Stimulated activated CD8-positive, alpha-beta memory T cell treated with anti-CD3 and anti-CD28 coated beads, Interleukin-4, amount 100 ng/mL, for 48 hours (primary cell): ENCODE results near the gene ATP6V1G1.
"Not testable (repeated sequence)": the region's sequence is repeated elsewhere in the genome, so short reads cannot be mapped to it uniquely, and the experiment has no call there.

ENCODE experiments used
- DNase-seq: peaks from one replicate; pipeline ENCODE4 v3.0.0-alpha.2; 2020

Gene ATP6V1G1

GRCh38 chr9:114587345-114588202, at the start of gene ATP6V1G1:
TSS of gene ATP6V1G1 (plus strand) at chr9:114587769. CDS start at chr9:114587839, 70 bp downstream.
- DNase-seq: peak; percentile 100

DNA sequence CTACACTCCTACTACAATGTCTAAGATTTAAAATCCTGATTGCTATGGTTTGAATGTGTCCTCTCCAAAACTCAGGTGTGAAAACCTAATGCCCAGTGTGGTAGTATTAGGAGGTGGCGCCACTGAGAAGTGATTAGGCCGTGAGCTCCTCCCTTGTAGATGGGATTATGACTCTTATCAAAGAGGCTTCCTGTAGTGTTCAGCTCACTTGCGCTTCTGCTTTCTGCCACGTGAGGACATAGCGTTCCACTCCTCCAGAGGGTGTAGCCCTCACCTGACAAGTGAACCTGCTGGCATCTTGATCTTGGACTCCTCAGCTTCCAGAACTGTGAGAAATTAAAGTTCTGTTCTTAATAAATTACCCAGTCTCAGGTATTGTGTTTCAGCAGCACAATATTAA, 49.3 kb upstream of the ATP6V1G1 start:
- peak; percentile 27 for DNase-seq

GRCh38 chr9:114539701-114540380, 47.7 kb upstream of the ATP6V1G1 start:
- no peak for DNase-seq

- DNase-seq: no peak
Measured at GRCh38 chr9:114545055-114545454, 42.5 kb upstream of the ATP6V1G1 start.

DNA sequence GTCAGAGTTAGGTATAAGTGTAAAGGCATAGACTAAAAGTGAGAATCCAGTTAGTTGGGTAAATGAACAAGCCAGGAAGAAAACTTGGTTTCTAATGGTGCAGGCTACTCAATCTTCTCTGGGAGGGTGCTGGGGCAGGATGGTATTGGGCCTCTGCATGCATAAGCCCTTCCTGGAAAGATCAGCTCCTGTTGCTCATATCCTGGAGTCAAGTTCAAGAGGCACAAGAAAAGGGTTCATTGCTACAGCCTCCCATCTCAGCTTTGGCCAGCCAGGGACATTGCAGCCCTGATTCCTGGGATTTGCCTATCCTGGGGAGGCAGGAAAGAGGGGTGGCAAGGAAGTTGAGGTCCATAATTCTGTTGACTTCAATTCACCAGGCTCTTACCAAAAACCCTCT, 40.7 kb upstream of the ATP6V1G1 start:
- DNase-seq: no peak

- no peak for DNase-seq
Measured at GRCh38 chr9:114549697-114550330, 37.8 kb upstream of the ATP6V1G1 start.

DNA sequence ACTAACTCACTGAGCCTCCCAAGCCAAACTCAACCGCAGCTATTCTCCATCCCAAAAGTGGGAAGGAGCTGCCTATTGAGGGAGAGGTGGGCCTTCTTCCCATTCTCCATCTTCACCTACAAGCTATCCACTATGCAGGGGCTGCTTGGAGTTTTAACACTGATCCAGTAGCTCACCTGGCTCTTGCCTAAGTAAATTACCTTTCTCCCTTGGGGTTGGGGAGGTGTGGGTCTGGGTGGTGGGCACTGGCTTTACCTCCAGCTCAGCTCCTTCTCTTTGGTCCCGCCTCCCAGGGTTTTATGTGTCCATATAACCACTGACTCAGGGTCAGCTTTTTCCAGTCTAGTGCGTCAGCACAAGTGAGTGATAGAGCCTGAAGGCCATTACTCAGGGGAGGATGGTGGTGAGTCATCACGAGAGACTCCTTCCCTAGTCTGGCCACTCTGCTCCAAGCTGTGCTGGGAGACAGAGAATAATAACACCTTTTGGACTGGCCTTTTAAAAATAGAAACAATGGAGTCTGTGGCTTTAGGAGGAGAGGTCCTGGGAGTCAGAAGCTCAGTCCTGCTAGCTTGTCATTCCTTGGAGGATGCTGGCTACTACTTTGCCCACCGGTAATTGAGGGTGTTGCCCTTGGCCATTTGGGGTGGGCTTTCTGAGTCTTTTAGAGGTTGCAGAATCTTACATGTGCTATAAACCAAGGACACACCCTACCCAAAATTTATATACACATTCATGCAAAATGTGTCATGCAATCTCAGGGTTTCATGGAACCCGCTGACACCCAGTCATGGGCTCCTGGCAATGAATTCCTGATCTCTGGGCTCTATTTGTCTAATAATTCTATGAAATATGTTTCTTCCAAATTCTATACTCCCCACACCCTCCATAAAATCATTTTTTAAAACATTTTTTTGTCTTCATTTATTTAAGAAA, 35.6 kb upstream of the ATP6V1G1 start:
- no peak for DNase-seq

DNA sequence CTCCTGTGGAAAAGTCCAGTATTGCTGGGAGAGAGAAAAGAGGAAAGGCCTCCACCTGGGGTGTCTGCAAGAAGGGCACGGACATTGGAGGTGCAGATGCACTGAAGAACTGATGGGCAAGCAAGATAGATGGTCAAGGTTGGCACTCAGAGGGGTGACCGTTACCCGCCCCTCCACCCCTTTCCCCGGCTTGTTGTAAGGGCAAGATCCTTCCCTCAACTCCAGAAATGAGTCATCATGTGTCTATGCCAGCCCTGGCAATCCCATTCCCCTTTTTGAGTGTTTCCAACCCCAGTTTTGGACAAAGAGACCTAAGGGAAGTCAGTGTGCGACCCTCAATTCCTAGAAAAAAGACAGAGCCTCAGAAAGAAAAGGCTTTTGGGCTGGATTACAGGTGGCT, 34.9 kb upstream of the ATP6V1G1 start:
- DNase-seq: no peak

DNA sequence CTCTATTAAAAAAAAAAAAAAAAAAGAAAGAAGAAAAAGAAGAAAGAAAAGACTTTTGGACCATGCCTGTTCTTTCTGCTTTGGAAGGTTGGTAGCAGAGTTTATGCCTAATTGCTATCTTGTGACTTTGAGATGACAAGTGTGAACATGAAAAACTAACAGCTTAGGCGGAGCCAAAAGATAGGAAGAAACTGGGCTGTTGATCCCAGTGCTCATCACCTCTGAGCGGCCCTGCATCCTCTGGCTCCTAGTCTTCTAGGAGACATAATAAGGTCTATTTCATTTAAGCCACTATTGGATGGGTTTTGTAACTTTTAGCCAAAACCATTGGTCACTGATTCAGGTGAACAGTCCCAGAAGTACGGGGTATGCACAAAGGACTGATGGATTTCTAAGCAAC, 34.4 kb upstream of the ATP6V1G1 start:
- DNase-seq: no peak

DNA sequence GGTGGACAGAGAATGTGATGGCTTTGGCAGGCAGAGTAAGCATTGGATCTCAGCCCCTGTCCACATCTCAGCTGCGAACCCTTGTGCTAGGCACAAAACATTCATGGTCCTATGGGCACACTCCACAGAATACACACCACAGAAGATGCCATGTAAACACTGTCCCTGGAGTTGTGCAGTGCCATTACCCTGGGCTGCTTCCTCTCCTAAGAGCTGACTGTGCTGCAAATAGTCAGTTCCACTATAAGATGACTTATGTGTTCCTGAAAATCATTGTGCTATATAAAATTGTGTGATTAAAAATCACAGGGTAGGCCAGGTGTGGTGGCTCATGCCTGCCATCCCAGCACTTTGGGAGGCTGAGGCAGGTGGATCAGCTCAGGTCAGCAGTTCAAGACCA, 31.9 kb upstream of the ATP6V1G1 start:
- no peak for DNase-seq

GRCh38 chr9:114558027-114558675, 29.4 kb upstream of the ATP6V1G1 start:
- no peak for DNase-seq

GRCh38 chr9:114559830-114560513, 27.6 kb upstream of the ATP6V1G1 start:
- no peak for DNase-seq

- DNase-seq: no peak
Measured at GRCh38 chr9:114560956-114561355, 26.6 kb upstream of the ATP6V1G1 start.

GRCh38 chr9:114561771-114562170, 25.8 kb upstream of the ATP6V1G1 start:
- DNase-seq: no peak

GRCh38 chr9:114565204-114565603, 22.4 kb upstream of the ATP6V1G1 start:
- no peak for DNase-seq

DNA sequence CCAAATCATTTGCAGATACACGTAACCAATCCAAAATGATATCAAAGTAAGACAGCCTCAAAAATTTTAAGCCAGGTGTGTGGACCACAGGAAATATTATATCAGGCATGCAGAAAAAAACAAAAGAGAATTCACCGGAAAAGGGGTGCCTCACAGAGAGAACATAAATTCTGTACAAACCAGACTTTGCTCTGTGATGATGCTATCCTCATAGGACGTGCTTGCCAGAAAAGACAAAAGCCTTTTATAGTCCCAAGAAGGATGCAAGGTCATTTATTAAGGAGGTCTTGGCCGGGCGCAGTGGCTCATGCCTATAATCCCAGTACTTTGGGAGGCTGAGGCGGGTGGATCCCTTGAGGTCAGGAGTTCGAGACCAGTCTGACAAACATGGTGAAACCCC, 16.8 kb upstream of the ATP6V1G1 start:
- no peak for DNase-seq

- no peak for DNase-seq
Measured at GRCh38 chr9:114571391-114571790, 16.2 kb upstream of the ATP6V1G1 start.

- DNase-seq: no peak
Measured at GRCh38 chr9:114572199-114572598, 15.4 kb upstream of the ATP6V1G1 start.

DNA sequence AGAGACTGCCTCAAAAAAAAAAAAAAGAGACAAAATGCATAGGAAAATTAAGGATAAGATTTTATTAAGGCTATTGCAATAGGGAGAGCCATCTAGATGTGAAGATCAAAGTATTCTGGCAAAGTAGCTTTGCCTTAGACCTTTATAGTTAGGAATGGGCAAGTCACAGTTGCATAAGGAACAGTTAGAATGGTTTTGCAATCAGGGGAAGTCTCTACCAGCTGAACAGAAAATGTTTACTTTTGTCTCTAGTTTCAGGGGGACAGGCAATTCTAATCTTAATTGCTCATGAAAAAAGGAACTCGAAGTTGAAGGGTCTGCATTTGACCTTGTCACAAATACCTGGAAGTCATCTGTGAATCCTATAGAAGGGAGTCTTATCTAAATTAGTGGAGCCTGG, 13.1 kb upstream of the ATP6V1G1 start:
- DNase-seq: no peak

- not testable (repeated sequence) for DNase-seq
Measured at GRCh38 chr9:114576779-114577178, 10.8 kb upstream of the ATP6V1G1 start.

DNA sequence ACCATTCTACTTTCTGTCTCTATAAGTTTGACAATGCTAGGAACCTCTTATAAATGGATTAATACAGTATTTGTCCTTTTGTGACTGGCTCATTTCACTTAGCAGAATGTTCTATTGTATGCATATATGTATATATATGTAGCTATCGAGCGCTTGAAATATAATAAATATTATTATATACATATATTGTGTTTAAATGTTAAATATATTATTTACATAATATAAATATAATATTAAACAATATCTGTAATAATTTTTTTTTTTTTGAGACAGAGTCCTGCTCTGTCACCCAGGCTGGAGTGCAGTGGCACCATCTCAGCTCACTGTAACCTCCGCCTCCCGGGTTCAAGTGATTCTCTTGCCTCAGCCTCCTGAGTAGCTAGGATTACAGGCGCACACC, 9.4 kb upstream of the ATP6V1G1 start:
- not testable (repeated sequence) for DNase-seq
